ENCODE results near the gene GET3. TPM values are rescaled to one million over a fixed set of nuclear protein-coding genes. Genes with fewer than 3 reads are reported as not detected.
"Not testable (repeated sequence)": the region's sequence is repeated elsewhere in the genome, so short reads cannot be mapped to it uniquely, and the experiment has no call there.

The GET3 gene
- total and polyA plus RNA-seq, 9 donors, result 37.6 to 58.7 (median 51.5) TPM

GRCh38 chr19:12723641-12724426 is 13.5 kb upstream of the GET3 start, which contains the start of gene TNPO2:
TNPO2 (minus strand) TSS chr19:12723932; CDS start chr19:12720977, 2,955 bp downstream.
- peak within 1 kb of the TSS; percentile 96 for H3K27ac ChIP-seq (ENCODE audit: low read length)
- DNase-seq, result peak; percentile 74
- H3K4me3 ChIP-seq (ENCODE audit: low read length), result peak within 1 kb of the TSS; percentile 73
- H3K9me3 ChIP-seq (replicated peaks; ENCODE audit: control insufficient read depth, low read depth, low read length), result no peaks in the 10 kb centered on the region
- peaks cover 16% of the 10 kb centered on the region for H3K36me3 ChIP-seq (ENCODE audit: control insufficient read depth, insufficient read depth, low read length)
- H3K4me1 ChIP-seq (ENCODE audit: control insufficient read depth, insufficient read depth, low read length), result peaks cover 33% of the 10 kb centered on the region
- 3% methylated on average over 16 of the region's 28 CpGs for WGBS (ENCODE audit: insufficient coverage)
- no peaks in the 10 kb centered on the region for H3K27me3 ChIP-seq (ENCODE audit: control insufficient read depth, insufficient read depth, low read length)

- not testable (repeated sequence) for DNase-seq; H3K27me3 ChIP-seq (ENCODE audit: control insufficient read depth, insufficient read depth, low read length); H3K27ac ChIP-seq (ENCODE audit: low read length); H3K9me3 ChIP-seq (replicated peaks; ENCODE audit: control insufficient read depth, low read depth, low read length); H3K4me3 ChIP-seq (ENCODE audit: low read length)
- 94% methylated on average over 6 of the region's 10 CpGs for WGBS (ENCODE audit: insufficient coverage)
- H3K36me3 ChIP-seq (ENCODE audit: control insufficient read depth, insufficient read depth, low read length), result peaks cover 26% of the 10 kb centered on the region
- H3K4me1 ChIP-seq (ENCODE audit: control insufficient read depth, insufficient read depth, low read length), result peaks cover 25% of the 10 kb centered on the region
Measured at GRCh38 chr19:12725612-12726011, 11.7 kb upstream of the GET3 start.

- H3K27me3 ChIP-seq (ENCODE audit: control insufficient read depth, insufficient read depth, low read length), result no peaks in the 10 kb centered on the region
- no peaks in the 10 kb centered on the region for H3K9me3 ChIP-seq (replicated peaks; ENCODE audit: control insufficient read depth, low read depth, low read length)
- WGBS (ENCODE audit: insufficient coverage), result no CpG with 5 or more reads among the region's 2 CpGs
- peaks cover 17% of the 10 kb centered on the region for H3K4me1 ChIP-seq (ENCODE audit: control insufficient read depth, insufficient read depth, low read length)
- H3K27ac ChIP-seq (ENCODE audit: low read length), result no peak overlapping the region
- peaks cover 37% of the 10 kb centered on the region for H3K36me3 ChIP-seq (ENCODE audit: control insufficient read depth, insufficient read depth, low read length)
- DNase-seq, result no peak
- no peak overlapping the region for H3K4me3 ChIP-seq (ENCODE audit: low read length)
Measured at GRCh38 chr19:12726988-12727316, 10.3 kb upstream of the GET3 start.

- Histone ChIP-seq H3K36me3 (ENCODE audit: control insufficient read depth, insufficient read depth, low read length) (peaks cover 40% of the 10 kb centered on the region), H3K27ac (ENCODE audit: low read length) (no peak overlapping the region), H3K9me3 (replicated peaks; ENCODE audit: control insufficient read depth, low read depth, low read length) (no peaks in the 10 kb centered on the region), H3K4me1 (ENCODE audit: control insufficient read depth, insufficient read depth, low read length) (peaks cover 22% of the 10 kb centered on the region), H3K27me3 (ENCODE audit: control insufficient read depth, insufficient read depth, low read length) (no peaks in the 10 kb centered on the region), H3K4me3 (ENCODE audit: low read length) (no peak overlapping the region)
- no peak for DNase-seq
- WGBS (ENCODE audit: insufficient coverage), result 93% methylated on average over 7 of the region's 9 CpGs
Measured at GRCh38 chr19:12727745-12728433, 9.4 kb upstream of the GET3 start.

GRCh38 chr19:12730064-12730463 is 7.2 kb upstream of the GET3 start:
- peaks cover 40% of the 10 kb centered on the region for H3K36me3 ChIP-seq (ENCODE audit: control insufficient read depth, insufficient read depth, low read length)
- no peaks in the 10 kb centered on the region for H3K9me3 ChIP-seq (replicated peaks; ENCODE audit: control insufficient read depth, low read depth, low read length)
- WGBS (ENCODE audit: insufficient coverage), result 80% methylated on average over 2 of the region's 3 CpGs
- H3K4me3 ChIP-seq (ENCODE audit: low read length), result no peak overlapping the region
- H3K27ac ChIP-seq (ENCODE audit: low read length), result no peak overlapping the region
- DNase-seq, result no peak
- H3K27me3 ChIP-seq (ENCODE audit: control insufficient read depth, insufficient read depth, low read length), result no peaks in the 10 kb centered on the region
- peaks cover 18% of the 10 kb centered on the region for H3K4me1 ChIP-seq (ENCODE audit: control insufficient read depth, insufficient read depth, low read length)

- Histone ChIP-seq H3K4me3 (ENCODE audit: low read length) (no peak overlapping the region), H3K4me1 (ENCODE audit: control insufficient read depth, insufficient read depth, low read length) (peaks cover 20% of the 10 kb centered on the region), H3K27ac (ENCODE audit: low read length) (no peak overlapping the region), H3K9me3 (replicated peaks; ENCODE audit: control insufficient read depth, low read depth, low read length) (no peaks in the 10 kb centered on the region), H3K27me3 (ENCODE audit: control insufficient read depth, insufficient read depth, low read length) (no peaks in the 10 kb centered on the region), H3K36me3 (ENCODE audit: control insufficient read depth, insufficient read depth, low read length) (peaks cover 40% of the 10 kb centered on the region)
- no peak for DNase-seq
- WGBS (ENCODE audit: insufficient coverage), result 91% methylated on average over 23 of the region's 24 CpGs
Measured at GRCh38 chr19:12731337-12731736, 6.0 kb upstream of the GET3 start.

- DNase-seq, result peak; percentile 51
- no peaks in the 10 kb centered on the region for H3K27me3 ChIP-seq (ENCODE audit: control insufficient read depth, insufficient read depth, low read length)
- H3K36me3 ChIP-seq (ENCODE audit: control insufficient read depth, insufficient read depth, low read length), result peaks cover 36% of the 10 kb centered on the region
- no peaks in the 10 kb centered on the region for H3K9me3 ChIP-seq (replicated peaks; ENCODE audit: control insufficient read depth, low read depth, low read length)
- H3K4me1 ChIP-seq (ENCODE audit: control insufficient read depth, insufficient read depth, low read length), result peaks cover 36% of the 10 kb centered on the region
- WGBS (ENCODE audit: insufficient coverage), result 0% methylated on average over 8 of the region's 15 CpGs
- H3K4me3 ChIP-seq (ENCODE audit: low read length), result peak overlapping the region; percentile 55
- peak overlapping the region; percentile 62 for H3K27ac ChIP-seq (ENCODE audit: low read length)
Measured at GRCh38 chr19:12733369-12734214, 3.7 kb upstream of the GET3 start.

- 4% methylated on average over 11 of the region's 13 CpGs for WGBS (ENCODE audit: insufficient coverage)
- Histone ChIP-seq H3K36me3 (ENCODE audit: control insufficient read depth, insufficient read depth, low read length) (peaks cover 31% of the 10 kb centered on the region), H3K27ac (ENCODE audit: low read length) (no peak overlapping the region), H3K9me3 (replicated peaks; ENCODE audit: control insufficient read depth, low read depth, low read length) (no peaks in the 10 kb centered on the region), H3K4me3 (ENCODE audit: low read length) (peak overlapping the region; percentile 93), H3K4me1 (ENCODE audit: control insufficient read depth, insufficient read depth, low read length) (peaks cover 29% of the 10 kb centered on the region), H3K27me3 (ENCODE audit: control insufficient read depth, insufficient read depth, low read length) (no peaks in the 10 kb centered on the region)
- DNase-seq, result no peak
Measured at GRCh38 chr19:12737835-12738351, 596 bp downstream of the GET3 start.

GRCh38 chr19:12745166-12745897 is 8.0 kb downstream of the GET3 start:
- H3K9me3 ChIP-seq (replicated peaks; ENCODE audit: control insufficient read depth, low read depth, low read length), result peaks cover 11% of the 10 kb centered on the region
- H3K36me3 ChIP-seq (ENCODE audit: control insufficient read depth, insufficient read depth, low read length), result peaks cover 51% of the 10 kb centered on the region
- H3K27me3 ChIP-seq (ENCODE audit: control insufficient read depth, insufficient read depth, low read length), result peaks cover 3% of the 10 kb centered on the region
- H3K4me3 ChIP-seq (ENCODE audit: low read length), result no peak overlapping the region
- H3K27ac ChIP-seq (ENCODE audit: low read length), result no peak overlapping the region
- peaks cover 3% of the 10 kb centered on the region for H3K4me1 ChIP-seq (ENCODE audit: control insufficient read depth, insufficient read depth, low read length)
- no peak for DNase-seq
- 78% methylated on average over 17 of the region's 22 CpGs for WGBS (ENCODE audit: insufficient coverage)
